ENCODE results near the gene ROR2. TPM values are rescaled to one million over a fixed set of nuclear protein-coding genes. Genes with fewer than 3 reads are reported as not detected.

Gene ROR2
- total and polyA plus RNA-seq, 2 of the 8 experiments (the other 6 are each of a cell fraction or from before 2014, with no cell fraction given), result 2.7 to 4.3 TPM

GRCh38 chr9:91849694-91850093 lies 100.3 kb downstream of the ROR2 start:
- ChIA-PET CTCF (ENCODE audit: partially characterized antibody) (no interaction called here), POLR2A (ENCODE audit: partially characterized antibody) (no interaction called here)
- Histone ChIP-seq H3K4me3 (ENCODE audit: extremely low read depth in 1 of 4, insufficient read depth in 2 of 4, low read depth in 3 of 4, low read length in 4 of 4) (no peak overlapping the region), H2AK5ac (ENCODE audit: low read depth, low read length) (no peak overlapping the region), H3K56ac (replicated peaks; ENCODE audit: insufficient read length, low read depth, low read length) (no peak overlapping the region), H3K79me1 (ENCODE audit: low read depth, low read length) (peaks cover 4% of the 10 kb centered on the region), H2BK5ac (ENCODE audit: low read depth, low read length) (no peak overlapping the region), H3K9me3 (ENCODE audit: insufficient read depth in 2 of 2, low read depth in 1 of 2, low read length in 1 of 2) (no peaks in the 10 kb centered on the region), H2AFZ (ENCODE audit: low read length) (no peak overlapping the region), H3K79me2 (ENCODE audit: control insufficient read depth in 1 of 2, insufficient read depth in 2 of 2, low read length in 2 of 2) (no peaks in the 10 kb centered on the region), H3K4me2 (ENCODE audit: insufficient read depth in 1 of 2, low read depth in 2 of 2, low read length in 2 of 2) (no peak overlapping the region), H4K5ac (ENCODE audit: insufficient read length, low read depth, low read length) (no peak overlapping the region), H4K8ac (ENCODE audit: extremely low read depth, insufficient read depth, low read length) (no peak overlapping the region), H3K23ac (ENCODE audit: insufficient read length) (no peak overlapping the region), H3K4me1 (replicated peaks in 1 of 4; ENCODE audit: control insufficient read depth in 3 of 4, insufficient read depth in 4 of 4, low read length in 3 of 4) (no peaks in the 10 kb centered on the region; a peak in 2 of 7 replicates), H2BK20ac (ENCODE audit: low read length) (no peak overlapping the region), H2BK12ac (ENCODE audit: low read depth, low read length) (no peak overlapping the region), H3K9ac (replicated peaks in 1 of 4; ENCODE audit: extremely low read depth in 1 of 4, low read depth in 3 of 4, low read length in 3 of 4) (no peak overlapping the region), H3K27ac (ENCODE audit: low read depth, low read length) (no peak overlapping the region), H4K91ac (replicated peaks; ENCODE audit: insufficient read length, low read length) (no peak overlapping the region), H2BK120ac (replicated peaks; ENCODE audit: low read depth, low read length) (no peak overlapping the region), H2BK15ac (ENCODE audit: low read length) (no peak overlapping the region), H3K14ac (ENCODE audit: insufficient read length) (no peak overlapping the region), H3K23me2 (ENCODE audit: low read depth, low read length) (no peaks in the 10 kb centered on the region), H3K36me3 (ENCODE audit: control insufficient read depth in 2 of 4, insufficient read depth in 4 of 4, low read length in 3 of 4) (no peaks in the 10 kb centered on the region), H3K4ac (replicated peaks; ENCODE audit: insufficient read length, low read depth, low read length) (no peak overlapping the region), H4K20me1 (replicated peaks in 1 of 2; ENCODE audit: control insufficient read depth in 1 of 2, insufficient read depth in 2 of 2, low read length in 2 of 2) (no peaks in the 10 kb centered on the region), H3K18ac (ENCODE audit: extremely low read depth, low read length) (no peak overlapping the region), H3K27me3 (replicated peaks in 1 of 4; ENCODE audit: control insufficient read depth in 3 of 4, extremely low read depth in 1 of 4, insufficient read depth in 3 of 4, low read length in 3 of 4) (no peaks in the 10 kb centered on the region)
- WGBS, 2 experiments (ENCODE audit: extremely low coverage in 1 of 2, insufficient coverage in 1 of 2, insufficient read length in 1 of 2, insufficient replicate concordance in 2 of 2, low coverage in 1 of 2, low lambda C conversion rate in 2 of 2, missing lambda C conversion rate in 1 of 2), result 81% methylated on average over 3 of the region's 3 CpGs; no CpG with 5 or more reads in 1 of the 2 experiments
- DNase-seq (ENCODE audit: low read depth in 1 of 2, low spot score in 2 of 2), result no peak
- no peak for TF ChIP-seq SP1 (IDR thresholded peaks at IDR 0.05; ENCODE audit: low read depth, low read length)
- FAIRE-seq, result no peak

Data from H1 (cell line).